GM12878 (cell line): ENCODE measurements around the gene NTRK1.

ENCODE experiments used
- IKZF1 ChIP-seq: fragments of 450-650 bp; conservative IDR thresholded peaks from 2 replicates; pipeline ENCODE4 v1.6.1; 2017; ENCODE audit warnings: antibody characterized with exemption, mild to moderate bottlenecking
- MXI1 ChIP-seq: fragments of 150-350 bp; IDR thresholded peaks from 2 replicates; pipeline ENCODE4 v1.6.1; 2011; ENCODE audit warnings: low read depth, mild to moderate bottlenecking, inconsistent platforms, low read length, improper control_type of control experiment
- MYC ChIP-seq: IDR thresholded peaks from 2 replicates; pipeline ENCODE4 v1.6.1; 2011; ENCODE audit warnings: mild to moderate bottlenecking, low read length, moderate library complexity, inconsistent platforms; ENCODE audit not compliant: insufficient read depth, insufficient replicate concordance, insufficient read length, severe bottlenecking
- POLR2A ChIP-seq: IDR thresholded peaks from 2 replicates; pipeline ENCODE4 v1.6.1; 2011; ENCODE audit warnings: low read depth, mild to moderate bottlenecking, low read length
- TF ChIP-seq, protein P1 (sequence below), 3 experiments: IDR thresholded peaks in 2 of 3; conservative IDR thresholded peaks in 1 of 3; 2 replicates each; pipeline ENCODE4 v1.5.1; 2011; ENCODE audit warnings: low read depth in 3 of 3, low read length in 3 of 3, mild to moderate bottlenecking in 3 of 3, control low read depth in 2 of 3, moderate library complexity in 2 of 3, inconsistent platforms in 1 of 3, mixed read lengths in 1 of 3; ENCODE audit not compliant: control insufficient read depth in 2 of 3, insufficient read depth in 1 of 3; ENCODE audit errors: extremely low read depth in 1 of 3
- TF ChIP-seq, protein P2 (sequence below): fragments of 450-650 bp; IDR thresholded peaks from 2 replicates; pipeline ENCODE4 v1.6.1; 2017; ENCODE audit warnings: mild to moderate bottlenecking, low read depth, inconsistent platforms; ENCODE audit not compliant: poor library complexity, severe bottlenecking

DNA sequence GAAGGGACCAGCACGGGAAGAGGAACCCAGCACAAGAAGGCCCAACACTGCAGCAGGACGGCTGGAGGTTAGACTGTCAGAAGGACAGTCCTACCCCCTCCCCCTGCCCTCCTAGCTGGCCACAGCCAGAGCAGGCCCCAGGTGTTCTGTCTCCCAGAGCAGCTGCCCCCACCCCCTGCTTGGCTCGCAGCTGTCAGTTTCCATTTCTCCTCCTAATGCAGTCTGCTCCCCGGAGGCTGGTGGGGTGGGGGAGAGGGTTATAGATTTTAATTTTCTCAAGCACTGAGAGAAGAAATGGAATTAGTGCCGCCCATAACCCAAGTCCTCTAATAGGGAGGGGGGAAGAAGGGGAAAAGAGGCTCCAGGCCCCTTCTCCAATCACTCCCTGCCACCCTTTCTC lies 19.8 kb downstream of the NTRK1 start:
- no peak for TF ChIP-seq MYC
- no peak for TF ChIP-seq POLR2A
- TF ChIP-seq, protein P1, sequence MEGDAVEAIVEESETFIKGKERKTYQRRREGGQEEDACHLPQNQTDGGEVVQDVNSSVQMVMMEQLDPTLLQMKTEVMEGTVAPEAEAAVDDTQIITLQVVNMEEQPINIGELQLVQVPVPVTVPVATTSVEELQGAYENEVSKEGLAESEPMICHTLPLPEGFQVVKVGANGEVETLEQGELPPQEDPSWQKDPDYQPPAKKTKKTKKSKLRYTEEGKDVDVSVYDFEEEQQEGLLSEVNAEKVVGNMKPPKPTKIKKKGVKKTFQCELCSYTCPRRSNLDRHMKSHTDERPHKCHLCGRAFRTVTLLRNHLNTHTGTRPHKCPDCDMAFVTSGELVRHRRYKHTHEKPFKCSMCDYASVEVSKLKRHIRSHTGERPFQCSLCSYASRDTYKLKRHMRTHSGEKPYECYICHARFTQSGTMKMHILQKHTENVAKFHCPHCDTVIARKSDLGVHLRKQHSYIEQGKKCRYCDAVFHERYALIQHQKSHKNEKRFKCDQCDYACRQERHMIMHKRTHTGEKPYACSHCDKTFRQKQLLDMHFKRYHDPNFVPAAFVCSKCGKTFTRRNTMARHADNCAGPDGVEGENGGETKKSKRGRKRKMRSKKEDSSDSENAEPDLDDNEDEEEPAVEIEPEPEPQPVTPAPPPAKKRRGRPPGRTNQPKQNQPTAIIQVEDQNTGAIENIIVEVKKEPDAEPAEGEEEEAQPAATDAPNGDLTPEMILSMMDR (IDR thresholded peaks at IDR 0.05 in 2 of 3, conservative IDR thresholded peaks at IDR 0.05 in 1 of 3; ENCODE audit: control insufficient read depth in 2 of 3, extremely low read depth in 1 of 3, insufficient read depth in 1 of 3, low read depth in 3 of 3, low read length in 3 of 3) = no peak
- no peak for TF ChIP-seq MXI1
- no peak for TF ChIP-seq IKZF1
- TF ChIP-seq, protein P2, sequence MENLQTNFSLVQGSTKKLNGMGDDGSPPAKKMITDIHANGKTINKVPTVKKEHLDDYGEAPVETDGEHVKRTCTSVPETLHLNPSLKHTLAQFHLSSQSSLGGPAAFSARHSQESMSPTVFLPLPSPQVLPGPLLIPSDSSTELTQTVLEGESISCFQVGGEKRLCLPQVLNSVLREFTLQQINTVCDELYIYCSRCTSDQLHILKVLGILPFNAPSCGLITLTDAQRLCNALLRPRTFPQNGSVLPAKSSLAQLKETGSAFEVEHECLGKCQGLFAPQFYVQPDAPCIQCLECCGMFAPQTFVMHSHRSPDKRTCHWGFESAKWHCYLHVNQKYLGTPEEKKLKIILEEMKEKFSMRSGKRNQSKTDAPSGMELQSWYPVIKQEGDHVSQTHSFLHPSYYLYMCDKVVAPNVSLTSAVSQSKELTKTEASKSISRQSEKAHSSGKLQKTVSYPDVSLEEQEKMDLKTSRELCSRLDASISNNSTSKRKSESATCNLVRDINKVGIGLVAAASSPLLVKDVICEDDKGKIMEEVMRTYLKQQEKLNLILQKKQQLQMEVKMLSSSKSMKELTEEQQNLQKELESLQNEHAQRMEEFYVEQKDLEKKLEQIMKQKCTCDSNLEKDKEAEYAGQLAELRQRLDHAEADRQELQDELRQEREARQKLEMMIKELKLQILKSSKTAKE = no peak
